H9 (cell line): Measurements from ENCODE around the gene TBC1D2. TPM values are rescaled to one million over a fixed set of nuclear protein-coding genes. Genes with fewer than 3 reads are reported as not detected.
A peak's percentile ranks its signal among the peaks of the same experiment; 100 is the strongest.

Experiments used
- DNase-seq: peaks from one replicate; pipeline ENCODE4 v3.0.0-alpha.2; 2017
- H2AFZ ChIP-seq: one replicate; pipeline ENCODE4 v1.6.1; 2013; ENCODE audit warnings: mild to moderate bottlenecking, low read length, control low read depth, moderate library complexity
- H2AK5ac ChIP-seq: 2 replicates; pipeline ENCODE4 v1.6.1; 2013; ENCODE audit warnings: low read length, control low read depth, mixed read lengths; ENCODE audit not compliant: insufficient read length
- H2BK120ac ChIP-seq: one replicate; pipeline ENCODE4 v1.6.1; 2013; ENCODE audit warnings: low read depth, mild to moderate bottlenecking, low read length, control low read depth, inconsistent platforms; ENCODE audit not compliant: poor library complexity, severe bottlenecking
- H2BK12ac ChIP-seq: 2 replicates; pipeline ENCODE4 v1.6.1; 2013; ENCODE audit warnings: low read length, control low read depth, mixed read lengths, low read depth; ENCODE audit not compliant: insufficient read length
- H2BK15ac ChIP-seq: 2 replicates; pipeline ENCODE4 v1.6.1; 2013; ENCODE audit warnings: low read depth, low read length, control low read depth
- H2BK20ac ChIP-seq: one replicate; pipeline ENCODE4 v1.6.1; 2013; ENCODE audit warnings: low read depth, mild to moderate bottlenecking, low read length, control low read depth, inconsistent platforms; ENCODE audit not compliant: poor library complexity, severe bottlenecking
- H2BK5ac ChIP-seq: 2 replicates; pipeline ENCODE4 v1.6.1; 2013; ENCODE audit warnings: low read length, control low read depth, mixed read lengths; ENCODE audit not compliant: insufficient read length
- H3K14ac ChIP-seq: 2 replicates; pipeline ENCODE4 v1.6.1; 2013; ENCODE audit warnings: low read length, control low read depth; ENCODE audit not compliant: insufficient read depth
- H3K18ac ChIP-seq: 2 replicates; pipeline ENCODE4 v1.6.1; 2013; ENCODE audit warnings: low read depth, mild to moderate bottlenecking, mixed read lengths, low read length, control low read depth; ENCODE audit not compliant: insufficient read length
- H3K23ac ChIP-seq: 2 replicates; pipeline ENCODE4 v1.6.1; 2013; ENCODE audit warnings: low read length, control low read depth, mixed read lengths, low read depth; ENCODE audit not compliant: insufficient read length
- H3K23me2 ChIP-seq: 2 replicates; pipeline ENCODE4 v1.6.1; 2013; ENCODE audit warnings: low read depth, mild to moderate bottlenecking, mixed read lengths, low read length, control low read depth; ENCODE audit not compliant: insufficient read length, poor library complexity, severe bottlenecking
- H3K27ac ChIP-seq: 2 replicates; pipeline ENCODE4 v1.5.1; 2013; ENCODE audit warnings: low read length, control low read depth, mixed read lengths, low read depth; ENCODE audit not compliant: insufficient read length
- H3K27me3 ChIP-seq: 2 replicates; pipeline ENCODE4 v1.6.1; 2013; ENCODE audit warnings: low read length, control low read depth, inconsistent platforms; ENCODE audit not compliant: insufficient read depth
- H3K4ac ChIP-seq: 2 replicates; pipeline ENCODE4 v1.6.1; 2013; ENCODE audit warnings: low read depth, mild to moderate bottlenecking, control low read depth, inconsistent platforms, low read length, moderate library complexity
- H3K4me1 ChIP-seq: 2 replicates; pipeline ENCODE4 v1.6.1; 2013; ENCODE audit warnings: low read length, control low read depth, inconsistent platforms; ENCODE audit not compliant: insufficient read depth
- H3K4me2 ChIP-seq: 2 replicates; pipeline ENCODE4 v1.6.1; 2013; ENCODE audit warnings: low read length, control low read depth, mixed read lengths; ENCODE audit not compliant: insufficient read length, insufficient read depth
- H3K56ac ChIP-seq: 2 replicates; pipeline ENCODE4 v1.6.1; 2013; ENCODE audit warnings: low read depth, mild to moderate bottlenecking, mixed read lengths, low read length, control low read depth; ENCODE audit not compliant: insufficient read length
- H3K79me1 ChIP-seq: 2 replicates; pipeline ENCODE4 v1.6.1; 2013; ENCODE audit warnings: low read depth, mild to moderate bottlenecking, moderate library complexity, low read length, control low read depth, inconsistent platforms; ENCODE audit not compliant: insufficient read depth, poor library complexity, severe bottlenecking
- H3K79me2 ChIP-seq: 2 replicates; pipeline ENCODE4 v1.6.1; 2013; ENCODE audit warnings: low read length, control low read depth, inconsistent platforms; ENCODE audit not compliant: insufficient read depth
- H3K9ac ChIP-seq: 2 replicates; pipeline ENCODE4 v1.6.1; 2013; ENCODE audit warnings: low read length, control low read depth, mixed read lengths; ENCODE audit not compliant: insufficient read length; ENCODE audit errors: extremely low read depth
- H3K9me3 ChIP-seq: one replicate; pipeline ENCODE4 v1.6.1; 2013; ENCODE audit warnings: low read depth, low read length, inconsistent platforms; ENCODE audit not compliant: control insufficient read depth
- H3T11ph ChIP-seq: one replicate; pipeline ENCODE4 v1.6.1; 2013; ENCODE audit warnings: mild to moderate bottlenecking, low read length, control low read depth, inconsistent platforms
- H4K20me1 ChIP-seq: one replicate; pipeline ENCODE4 v1.6.1; 2013; ENCODE audit not compliant: control insufficient read depth, insufficient read length, insufficient read depth
- H4K5ac ChIP-seq: 2 replicates; pipeline ENCODE4 v1.6.1; 2013; ENCODE audit warnings: low read depth, mild to moderate bottlenecking, mixed read lengths, low read length, control low read depth; ENCODE audit not compliant: insufficient read length
- H4K8ac ChIP-seq: replicated peaks from 2 replicates; pipeline ENCODE4 v1.6.1; 2013; ENCODE audit warnings: low read length, control low read depth, mixed read lengths, low read depth; ENCODE audit not compliant: insufficient read length
- H4K91ac ChIP-seq: 2 replicates; pipeline ENCODE4 v1.6.1; 2013; ENCODE audit warnings: low read depth, mild to moderate bottlenecking, moderate library complexity, mixed read lengths, low read length, control low read depth; ENCODE audit not compliant: insufficient read length
- H3K27ac Mint-ChIP-seq, 3 experiments: 2 replicates in 2 of 3; 3 replicates in 1 of 3; pipeline ENCODE4 v1.8.0; 2020 to 2021; ENCODE audit warnings: mixed read lengths in 3 of 3, mild to moderate bottlenecking in 1 of 3, moderate library complexity in 1 of 3
- H3K27me3 Mint-ChIP-seq: 2 replicates; pipeline ENCODE4 v1.8.0; 2021; ENCODE audit warnings: low read depth, mild to moderate bottlenecking, moderate library complexity, mixed read lengths
- H3K36me3 Mint-ChIP-seq, 3 experiments: 2 replicates in 2 of 3; 3 replicates in 1 of 3; pipeline ENCODE4 v1.8.0; 2020 to 2021; ENCODE audit warnings: low read depth in 3 of 3, mixed read lengths in 3 of 3; ENCODE audit not compliant: insufficient read depth in 1 of 3
- H3K4me1 Mint-ChIP-seq, 2 experiments: 2 replicates each; pipeline ENCODE4 v1.8.0; 2020; ENCODE audit warnings: mixed read lengths in 2 of 2
- H3K4me3 Mint-ChIP-seq, 2 experiments: 2 replicates in 1 of 2; 3 replicates in 1 of 2; pipeline ENCODE4 v1.8.0; 2020 to 2021; ENCODE audit warnings: mild to moderate bottlenecking in 2 of 2, mixed read lengths in 2 of 2, moderate library complexity in 1 of 2
- H3K9me3 Mint-ChIP-seq, 2 experiments: 2 replicates in 1 of 2; 3 replicates in 1 of 2; pipeline ENCODE4 v1.8.0; 2020; ENCODE audit warnings: mild to moderate bottlenecking in 2 of 2, mixed read lengths in 2 of 2, moderate library complexity in 1 of 2
- CTCF ChIP-seq: fragments of 200-600 bp; sonication (generic); conservative IDR thresholded peaks from 3 replicates; pipeline ENCODE4 v1.8.0; 2021; ENCODE audit warnings: antibody characterized with exemption, mild to moderate bottlenecking
- WGBS: extraction: QIAGEN DNeasy Blood & Tissue Kit; methylation state at CpG from one replicate; pipeline ENCODE4 v1.1.7; 2013; ENCODE audit warnings: missing lambda C conversion rate, low lambda C conversion rate, mixed read lengths; ENCODE audit not compliant: insufficient read length; ENCODE audit errors: extremely low coverage; 5-methylcytosine and 5-hydroxymethylcytosine counted together
- total RNA-seq: library from RNA; stranded (reverse); gene quantifications from 2 replicates; pipeline ENCODE4 v1.2.1, GENCODE V29; 2021

TBC1D2 gene
- total RNA-seq, 1 experiment from 2014 or later, result 2.9 TPM

- peak overlapping the region in 1 of 3 experiments; percentile 23; a peak in 2 of 7 replicates for H3K27ac Mint-ChIP-seq
- H3K36me3 Mint-ChIP-seq, result peaks cover 14 to 34% (median 15%) of the 10 kb centered on the region in 3 experiments
Measured at GRCh38 chr9:98211260-98211659, 44.2 kb downstream of the TBC1D2 start.

More at GRCh38 chr9:98211260-98211659, 44.2 kb downstream of the TBC1D2 start:
- peaks cover 20 to 25% of the 10 kb centered on the region in 2 experiments for H3K4me1 Mint-ChIP-seq
- no peaks in the 10 kb centered on the region for H3K79me2 ChIP-seq
- no peaks in the 10 kb centered on the region for H4K20me1 ChIP-seq
- H2BK20ac ChIP-seq, result no peak overlapping the region
- TF ChIP-seq CTCF, result no peak
- no peak overlapping the region for H2BK5ac ChIP-seq
- H3K27ac ChIP-seq, result no peak overlapping the region
- peaks cover 6 to 10% of the 10 kb centered on the region in 2 experiments; a peak in 4 of 5 replicates for H3K9me3 Mint-ChIP-seq
- WGBS, result no CpG with 5 or more reads among the region's 3 CpGs
- H2BK15ac ChIP-seq, result no peak overlapping the region
- H3K9ac ChIP-seq, result no peak overlapping the region
- H3K18ac ChIP-seq, result no peak overlapping the region
- H4K91ac ChIP-seq, result no peak overlapping the region
- no peak overlapping the region for H2AFZ ChIP-seq
- no peaks in the 10 kb centered on the region for H3K79me1 ChIP-seq
- no peak overlapping the region for H2BK120ac ChIP-seq
- H3K14ac ChIP-seq, result no peak overlapping the region
- no peaks in the 10 kb centered on the region for H3K4me1 ChIP-seq
- H3K9me3 ChIP-seq, result no peaks in the 10 kb centered on the region
- DNase-seq, result no peak
- no peak overlapping the region for H3K23ac ChIP-seq
- H3K56ac ChIP-seq, result no peak overlapping the region
- no peaks in the 10 kb centered on the region for H3K23me2 ChIP-seq
- no peak overlapping the region for H3K4me2 ChIP-seq
- no peaks in the 10 kb centered on the region for H3K27me3 ChIP-seq
- H4K5ac ChIP-seq, result no peak overlapping the region
- H3K4me3 Mint-ChIP-seq, result no peak overlapping the region
- H3K27me3 Mint-ChIP-seq, result no peaks in the 10 kb centered on the region
- H3T11ph ChIP-seq, result no peak overlapping the region
- no peak overlapping the region for H2AK5ac ChIP-seq
- no peak overlapping the region for H4K8ac ChIP-seq
- no peak overlapping the region for H3K4ac ChIP-seq
- H2BK12ac ChIP-seq, result no peak overlapping the region
